AG09309 (cell line): ENCODE results near the gene LONP1.

Experiments used
- DNase-seq: peaks from one replicate; pipeline ENCODE4 v3.0.0-alpha.2; 2010; ENCODE audit warnings: low read depth
- H3K4me3 ChIP-seq: 2 replicates; pipeline ENCODE4 v1.5.1; 2011; ENCODE audit warnings: mild to moderate bottlenecking, low read depth, low read length, moderate library complexity; ENCODE audit not compliant: control insufficient read depth
- CTCF ChIP-seq: IDR thresholded peaks from 2 replicates; pipeline ENCODE4 v1.5.1; 2011; ENCODE audit warnings: mild to moderate bottlenecking, low read depth, low read length, inconsistent platforms; ENCODE audit not compliant: insufficient read depth, control insufficient read depth; ENCODE audit errors: missing control alignments

LONP1 gene

GRCh38 chr19:5680437-5681368 lies 39.2 kb downstream of the LONP1 start, which contains the start of the genes HSD11B1L and MICOS13:
Gene HSD11B1L (plus strand): TSS chr19:5681027. CDS start chr19:5684833, 3,806 bp downstream.
Gene MICOS13 (minus strand): TSS chr19:5680516. CDS start chr19:5680486, 30 bp downstream.
- peak; percentile 94 for DNase-seq
- no peak for TF ChIP-seq CTCF
- peak within 1 kb of the TSS; percentile 85 for H3K4me3 ChIP-seq

- H3K4me3 ChIP-seq: peak overlapping the region; percentile 85
- no peak for TF ChIP-seq CTCF
- no peak for DNase-seq
Measured at GRCh38 chr19:5680084-5680436, 39.9 kb downstream of the LONP1 start.

GRCh38 chr19:5679289-5680083 lies 40.5 kb downstream of the LONP1 start:
- TF ChIP-seq CTCF: no peak
- peak overlapping the region; percentile 85 for H3K4me3 ChIP-seq
- no peak for DNase-seq

GRCh38 chr19:5678071-5678718 lies 41.8 kb downstream of the LONP1 start:
- no peak for TF ChIP-seq CTCF
- H3K4me3 ChIP-seq: no peak overlapping the region
- no peak for DNase-seq

GRCh38 chr19:5677580-5677979 lies 42.4 kb downstream of the LONP1 start:
- TF ChIP-seq CTCF: no peak
- no peak for DNase-seq
- no peak overlapping the region for H3K4me3 ChIP-seq

GRCh38 chr19:5677136-5677535 lies 42.8 kb downstream of the LONP1 start:
- DNase-seq: no peak
- no peak overlapping the region for H3K4me3 ChIP-seq
- no peak for TF ChIP-seq CTCF
